ENCODE results near the gene RPAP3.
"Not testable (repeated sequence)": the region's sequence is repeated elsewhere in the genome, so short reads cannot be mapped to it uniquely, and the experiment has no call there.

The RPAP3 gene

GRCh38 chr12:47652521-47653234 lies 53.2 kb downstream of the RPAP3 start:
- H3K27ac ChIP-seq = peak overlapping the region; percentile 49; the same call in 1 of the 2 replicates

GRCh38 chr12:47651368-47652254 lies 54.2 kb downstream of the RPAP3 start:
- H3K27ac ChIP-seq = peak overlapping the region; percentile 49
- peak; percentile 88 for TF ChIP-seq CTCF (conservative IDR thresholded peaks at IDR 0.05)

More at GRCh38 chr12:47652521-47653234, 53.2 kb downstream of the RPAP3 start:
- TF ChIP-seq CTCF (conservative IDR thresholded peaks at IDR 0.05) = no peak

- H3K27ac ChIP-seq = no peak overlapping the region
- no peak for TF ChIP-seq CTCF (conservative IDR thresholded peaks at IDR 0.05)
Measured at GRCh38 chr12:47650469-47650868, 55.4 kb downstream of the RPAP3 start.

GRCh38 chr12:47649381-47649780 lies 56.4 kb downstream of the RPAP3 start:
- no peak for TF ChIP-seq CTCF (conservative IDR thresholded peaks at IDR 0.05)
- no peak overlapping the region for H3K27ac ChIP-seq

GRCh38 chr12:47648056-47648579 lies 57.7 kb downstream of the RPAP3 start:
- no peak overlapping the region for H3K27ac ChIP-seq
- TF ChIP-seq CTCF (conservative IDR thresholded peaks at IDR 0.05) = no peak

GRCh38 chr12:47642310-47642709 lies 63.5 kb downstream of the RPAP3 start:
- not testable (repeated sequence) for H3K27ac ChIP-seq

GRCh38 chr12:47636908-47637780 lies 68.7 kb downstream of the RPAP3 start:
- TF ChIP-seq CTCF (conservative IDR thresholded peaks at IDR 0.05) = peak; percentile 51
- H3K27ac ChIP-seq = no peak overlapping the region

- not testable (repeated sequence) for H3K27ac ChIP-seq
Measured at GRCh38 chr12:47635770-47636169, 70.1 kb downstream of the RPAP3 start.
